LNCAP (cell line): ENCODE measurements around the gene TWIST2.

Source experiments
- TF ChIP-seq, protein P1 (sequence below): fragments of 450-650 bp; IDR thresholded peaks from 2 replicates; pipeline ENCODE4 v1.5.1; 2017; ENCODE audit warnings: mild to moderate bottlenecking

TWIST2 gene

DNA sequence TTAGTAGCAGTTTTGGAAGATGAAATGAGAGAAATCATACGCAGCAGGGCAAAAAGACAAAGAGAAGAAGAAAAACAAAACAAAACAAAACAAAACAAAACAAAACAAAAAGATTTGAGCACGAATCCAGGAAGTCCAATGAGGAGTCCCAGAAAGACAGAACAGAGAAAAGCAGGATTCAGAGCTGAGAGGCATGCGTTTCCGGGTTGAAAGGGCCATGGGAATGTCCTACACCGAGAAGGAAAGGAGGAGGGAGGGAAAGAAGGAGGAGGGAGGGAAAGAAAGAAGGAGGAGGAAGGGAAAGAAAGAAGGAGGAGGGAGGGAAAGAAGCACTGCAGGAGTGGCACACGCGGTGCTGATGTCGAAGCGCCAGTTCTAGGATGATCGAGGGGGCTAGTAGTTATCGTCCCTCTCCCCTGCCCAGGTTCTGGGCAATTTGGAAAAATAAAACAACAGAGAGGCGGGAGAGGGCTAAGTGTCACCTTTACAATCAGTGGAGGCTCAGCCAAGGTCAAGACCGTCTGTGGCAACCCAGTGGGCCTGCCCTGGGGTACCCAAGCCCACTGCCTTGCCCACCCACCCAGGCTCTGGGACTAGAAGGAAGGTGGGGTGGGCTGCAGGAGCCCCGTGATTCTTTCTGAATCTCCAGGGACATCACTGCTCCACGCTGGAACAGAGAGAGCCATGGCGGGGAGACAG lies 68.4 kb downstream of the TWIST2 start:
- TF ChIP-seq, protein P1, sequence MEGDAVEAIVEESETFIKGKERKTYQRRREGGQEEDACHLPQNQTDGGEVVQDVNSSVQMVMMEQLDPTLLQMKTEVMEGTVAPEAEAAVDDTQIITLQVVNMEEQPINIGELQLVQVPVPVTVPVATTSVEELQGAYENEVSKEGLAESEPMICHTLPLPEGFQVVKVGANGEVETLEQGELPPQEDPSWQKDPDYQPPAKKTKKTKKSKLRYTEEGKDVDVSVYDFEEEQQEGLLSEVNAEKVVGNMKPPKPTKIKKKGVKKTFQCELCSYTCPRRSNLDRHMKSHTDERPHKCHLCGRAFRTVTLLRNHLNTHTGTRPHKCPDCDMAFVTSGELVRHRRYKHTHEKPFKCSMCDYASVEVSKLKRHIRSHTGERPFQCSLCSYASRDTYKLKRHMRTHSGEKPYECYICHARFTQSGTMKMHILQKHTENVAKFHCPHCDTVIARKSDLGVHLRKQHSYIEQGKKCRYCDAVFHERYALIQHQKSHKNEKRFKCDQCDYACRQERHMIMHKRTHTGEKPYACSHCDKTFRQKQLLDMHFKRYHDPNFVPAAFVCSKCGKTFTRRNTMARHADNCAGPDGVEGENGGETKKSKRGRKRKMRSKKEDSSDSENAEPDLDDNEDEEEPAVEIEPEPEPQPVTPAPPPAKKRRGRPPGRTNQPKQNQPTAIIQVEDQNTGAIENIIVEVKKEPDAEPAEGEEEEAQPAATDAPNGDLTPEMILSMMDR = no peak

DNA sequence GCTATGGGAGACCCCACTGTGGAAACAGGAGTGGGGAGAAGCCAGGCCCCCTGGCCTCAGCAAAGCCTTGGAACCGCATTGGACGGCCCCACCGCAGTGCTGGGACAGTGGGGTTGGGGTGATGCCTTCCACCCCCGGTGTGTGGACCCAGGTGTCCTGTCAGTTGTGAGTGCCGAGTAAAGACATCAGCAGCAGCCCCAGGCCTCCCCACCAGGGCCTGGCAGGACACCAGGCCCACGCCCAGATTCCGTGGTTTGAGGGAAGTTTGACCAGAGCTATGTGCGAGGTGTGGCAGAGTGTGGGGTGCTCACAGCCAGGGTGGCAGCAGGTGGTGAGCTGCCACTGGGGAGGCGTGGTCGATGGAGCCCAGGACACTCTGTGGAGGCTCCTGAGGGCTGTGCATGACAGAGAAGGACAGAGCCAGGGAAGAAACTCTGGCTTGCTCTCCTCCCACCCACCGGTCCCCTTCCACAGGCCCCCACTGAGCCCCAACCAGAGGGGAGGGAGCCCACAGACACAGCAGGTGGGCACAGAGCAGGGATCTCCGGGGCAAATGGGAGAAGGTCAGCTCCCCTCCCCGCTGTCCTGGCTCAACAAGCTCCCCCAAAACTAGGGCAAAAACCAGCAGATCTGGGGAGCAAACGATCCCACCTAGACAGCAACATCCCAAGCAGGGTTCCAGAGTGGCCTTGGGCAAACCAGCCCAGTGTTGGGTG lies 69.1 kb downstream of the TWIST2 start:
- TF ChIP-seq, protein P1 = no peak

DNA sequence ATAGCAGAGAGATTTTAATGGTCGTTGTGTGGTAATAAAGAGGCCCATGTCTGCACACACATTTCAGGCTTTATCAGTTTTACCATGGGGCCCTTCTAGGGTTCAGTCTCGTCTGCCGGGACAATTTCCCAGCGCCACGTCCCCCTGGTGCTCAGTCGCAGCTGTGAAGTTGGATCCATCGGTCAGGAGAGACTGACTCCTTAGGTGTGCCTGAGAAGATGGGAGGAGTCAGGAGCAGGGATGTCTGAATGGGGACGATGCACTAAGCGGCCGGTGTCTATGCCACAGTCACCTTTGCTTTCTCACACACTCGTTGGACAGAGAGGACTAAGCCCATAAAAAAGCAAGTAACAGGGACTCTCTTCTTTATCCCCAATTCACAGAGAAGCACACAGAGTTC lies 71.4 kb downstream of the TWIST2 start:
- TF ChIP-seq, protein P1 = no peak

DNA sequence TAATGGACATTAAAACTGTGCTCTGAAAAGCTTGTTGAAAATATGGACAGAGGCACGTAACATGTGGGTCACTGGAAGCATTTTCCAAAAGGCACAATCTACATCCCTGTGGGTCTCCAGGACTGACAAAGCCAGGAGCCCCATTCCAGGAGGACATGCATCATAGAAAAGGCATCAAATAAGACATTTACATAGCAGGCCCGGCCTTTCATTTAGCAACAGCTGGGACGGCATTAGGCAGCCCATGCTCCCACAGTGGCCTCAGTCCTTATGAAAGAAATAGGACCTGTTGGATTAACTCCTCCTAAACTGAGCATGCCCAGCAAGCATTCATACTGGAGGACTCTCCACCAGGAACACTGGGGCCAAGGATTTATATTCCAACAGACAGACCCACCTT lies 72.2 kb downstream of the TWIST2 start:
- TF ChIP-seq, protein P1 = no peak

DNA sequence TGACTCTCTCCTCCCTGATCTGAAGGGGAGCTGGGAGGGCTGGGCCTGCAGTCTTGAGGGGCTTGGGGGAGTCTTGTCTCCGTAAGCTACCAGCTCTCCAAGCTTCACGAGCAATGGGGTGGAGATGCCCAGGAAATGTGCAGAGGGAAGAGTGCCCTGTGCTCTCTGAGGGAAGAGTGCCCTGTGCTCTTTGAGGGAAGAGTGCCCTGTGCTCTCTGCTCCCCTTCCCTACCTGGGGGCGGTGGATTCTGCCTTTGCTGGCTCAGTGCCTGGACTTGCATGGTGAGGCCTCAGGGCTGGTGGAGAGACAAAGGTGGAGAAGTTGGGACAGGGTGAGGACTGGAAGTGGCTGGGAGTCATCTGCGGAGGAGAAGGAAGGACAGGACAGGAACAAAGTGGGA lies 72.7 kb downstream of the TWIST2 start:
- TF ChIP-seq, protein P1 = no peak

DNA sequence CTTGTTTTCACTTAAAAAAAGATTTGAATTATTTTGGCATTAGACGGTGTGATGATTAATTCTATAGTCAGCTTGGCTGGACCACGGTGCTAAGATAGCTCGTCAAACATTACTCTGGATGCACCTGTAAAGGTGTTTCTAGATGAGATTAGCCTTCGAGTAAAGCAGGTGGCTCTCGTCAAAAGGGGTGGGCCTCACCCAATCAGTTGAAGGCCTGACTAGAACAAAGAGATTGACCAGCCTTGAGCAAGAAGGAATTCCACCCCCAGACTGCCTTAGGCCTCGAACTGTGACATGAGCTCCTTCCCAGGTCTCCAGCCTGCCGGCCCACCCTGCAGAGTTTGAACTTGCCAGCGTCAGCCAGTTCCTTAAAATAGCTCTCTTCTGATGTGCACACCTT lies 73.4 kb downstream of the TWIST2 start:
- TF ChIP-seq, protein P1 = no peak

DNA sequence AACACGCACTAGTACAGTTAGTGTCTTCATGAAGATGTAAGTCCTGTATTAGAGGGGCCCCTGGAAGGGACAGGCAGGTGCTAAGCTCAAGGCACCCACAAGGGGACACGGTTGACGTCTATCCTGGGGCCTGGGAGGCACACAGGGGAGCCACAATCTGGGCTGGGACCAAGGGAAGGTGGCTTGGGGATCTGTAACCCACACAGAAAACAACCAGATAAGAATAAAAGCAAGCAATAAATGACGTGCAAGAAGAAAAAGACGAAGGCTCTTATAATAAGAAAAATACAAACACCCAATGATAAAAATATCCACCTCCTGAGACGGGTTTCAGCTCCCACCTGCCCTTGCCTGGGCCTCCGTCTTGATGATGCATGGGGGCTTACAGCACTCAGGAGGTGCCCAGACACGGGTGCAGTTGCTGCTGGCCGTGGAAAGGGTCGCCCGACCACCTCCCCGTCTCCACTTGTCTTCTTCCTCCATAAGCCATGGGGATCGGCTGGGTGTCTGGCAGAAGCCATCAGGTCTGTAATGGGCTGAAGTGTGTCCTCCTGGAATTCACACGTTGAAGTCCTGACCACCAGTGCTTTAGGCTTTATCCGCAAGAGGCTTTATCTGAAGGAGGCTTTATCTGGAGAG lies 73.9 kb downstream of the TWIST2 start:
- TF ChIP-seq, protein P1 = no peak
